GM21360 (cell line): Measurements from ENCODE around the gene SYNDIG1.

Experiments used
- ATAC-seq: cut with Tn5 transposase; IDR thresholded peaks from one replicate; pipeline ENCODE4 v1.9.1; 2021; ENCODE audit warnings: mild to moderate bottlenecking, moderate library complexity; ENCODE audit not compliant: unreplicated experiment

The SYNDIG1 gene

GRCh38 chr20:24559114-24559732, 89.8 kb downstream of the SYNDIG1 start:
- no peak for ATAC-seq

- no peak for ATAC-seq
Observed at GRCh38 chr20:24560571-24561491, 91.4 kb downstream of the SYNDIG1 start.

GRCh38 chr20:24565835-24566351, 96.5 kb downstream of the SYNDIG1 start:
- no peak for ATAC-seq

DNA sequence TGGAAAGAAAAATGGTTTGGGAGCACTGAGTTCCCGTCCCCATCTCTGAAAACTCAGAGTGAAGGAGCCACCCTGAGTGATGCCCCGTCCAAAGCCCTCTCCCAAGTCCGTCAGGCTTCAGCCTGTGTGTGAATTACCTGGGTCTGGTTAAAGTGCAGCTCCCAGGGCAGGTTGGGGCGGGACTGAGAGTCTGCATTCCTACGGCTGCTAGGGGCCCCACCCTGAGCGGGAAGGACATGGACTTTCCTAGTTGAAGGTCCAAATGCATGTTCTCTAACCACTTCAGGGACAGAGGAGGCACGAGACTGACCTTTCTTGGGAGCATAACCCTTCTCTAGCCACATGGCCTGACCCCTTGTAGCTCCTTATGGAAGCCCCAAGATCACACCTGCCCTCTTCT, 97.2 kb downstream of the SYNDIG1 start:
- no peak for ATAC-seq

GRCh38 chr20:24567508-24567907, 98.1 kb downstream of the SYNDIG1 start:
- no peak for ATAC-seq

GRCh38 chr20:24568842-24569241, 99.4 kb downstream of the SYNDIG1 start:
- ATAC-seq, result no peak

GRCh38 chr20:24571159-24571558, 101.7 kb downstream of the SYNDIG1 start:
- no peak for ATAC-seq

- ATAC-seq, result no peak
Observed at GRCh38 chr20:24572140-24572539, 102.7 kb downstream of the SYNDIG1 start.

- no peak for ATAC-seq
Observed at GRCh38 chr20:24572862-24573261, 103.4 kb downstream of the SYNDIG1 start.

DNA sequence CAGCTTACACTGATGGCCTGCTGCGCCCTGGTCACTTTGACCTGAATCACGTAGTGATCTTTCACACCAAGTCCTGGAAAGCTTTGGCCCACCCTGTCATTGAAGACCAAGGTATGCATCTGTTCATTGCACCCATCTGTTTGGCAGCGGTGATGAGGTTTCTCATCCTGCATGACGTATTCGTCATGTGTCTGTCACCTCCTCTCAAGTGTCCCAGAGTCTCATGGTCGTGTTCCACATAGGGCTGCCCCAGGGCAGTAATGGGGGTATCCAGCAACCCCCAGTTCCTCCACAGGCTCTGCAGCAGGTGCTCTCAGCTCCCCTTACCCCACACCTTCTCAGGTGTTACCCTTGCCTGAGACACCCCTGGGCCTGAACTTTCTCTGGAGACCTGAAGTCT, 104.1 kb downstream of the SYNDIG1 start:
- ATAC-seq, result no peak

DNA sequence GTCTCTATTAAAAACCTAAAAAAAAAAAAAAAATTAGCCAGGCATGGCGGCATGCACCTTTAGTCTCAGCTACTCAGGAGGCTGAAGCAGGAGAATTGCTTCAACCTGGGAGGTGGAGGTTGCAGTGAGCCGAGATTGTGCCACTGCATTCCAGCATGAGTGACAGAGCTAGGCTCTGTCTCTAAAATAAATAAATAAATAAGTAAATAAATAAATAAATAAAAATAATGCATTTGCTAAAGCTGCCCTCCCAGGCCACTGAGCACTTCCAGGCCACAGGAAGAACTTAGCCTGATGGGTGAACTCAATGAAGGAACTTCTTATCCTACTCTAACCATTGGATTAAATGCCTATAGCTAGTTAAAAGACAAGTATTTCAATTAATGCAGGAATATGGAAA, 104.9 kb downstream of the SYNDIG1 start:
- no peak for ATAC-seq

DNA sequence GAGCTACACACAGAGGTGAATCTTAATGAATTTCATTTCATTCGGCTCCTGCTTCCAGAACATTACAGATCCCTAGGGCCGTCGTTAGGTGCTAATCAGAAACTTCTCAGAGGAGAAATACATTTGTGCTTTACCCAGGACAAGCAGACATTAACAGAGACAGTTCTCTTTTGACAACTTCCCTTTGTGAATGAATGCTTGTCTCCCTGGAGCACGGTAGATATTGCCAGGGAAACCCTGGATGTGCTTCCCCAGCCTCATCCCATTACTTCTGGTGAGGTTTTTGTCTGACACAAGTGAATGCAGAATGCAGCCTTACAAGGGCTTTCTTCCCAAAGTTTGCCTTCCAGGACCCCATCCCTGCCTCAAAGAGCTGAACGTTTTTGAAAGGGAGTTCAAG, 105.4 kb downstream of the SYNDIG1 start:
- no peak for ATAC-seq

DNA sequence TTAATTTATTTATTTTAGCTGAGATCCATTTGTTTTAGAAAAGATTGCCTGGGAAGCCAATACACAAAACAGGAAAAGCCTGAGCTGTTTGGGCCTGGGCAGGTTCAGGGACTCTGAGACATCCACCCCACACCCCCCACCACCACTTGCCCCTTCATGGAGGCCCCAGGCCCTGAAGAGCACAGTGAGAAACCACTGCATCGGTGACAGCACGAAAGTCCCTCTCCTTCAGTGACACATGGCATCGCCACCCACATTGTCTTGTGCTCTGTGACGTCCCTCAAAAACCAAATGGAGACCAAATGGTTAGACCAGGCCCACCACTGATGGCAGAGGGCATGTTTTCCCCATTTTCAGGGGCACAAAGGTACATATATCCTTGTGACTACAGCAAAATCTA, 106.4 kb downstream of the SYNDIG1 start:
- ATAC-seq, result no peak

GRCh38 chr20:24576447-24576846, 107.0 kb downstream of the SYNDIG1 start:
- no peak for ATAC-seq

DNA sequence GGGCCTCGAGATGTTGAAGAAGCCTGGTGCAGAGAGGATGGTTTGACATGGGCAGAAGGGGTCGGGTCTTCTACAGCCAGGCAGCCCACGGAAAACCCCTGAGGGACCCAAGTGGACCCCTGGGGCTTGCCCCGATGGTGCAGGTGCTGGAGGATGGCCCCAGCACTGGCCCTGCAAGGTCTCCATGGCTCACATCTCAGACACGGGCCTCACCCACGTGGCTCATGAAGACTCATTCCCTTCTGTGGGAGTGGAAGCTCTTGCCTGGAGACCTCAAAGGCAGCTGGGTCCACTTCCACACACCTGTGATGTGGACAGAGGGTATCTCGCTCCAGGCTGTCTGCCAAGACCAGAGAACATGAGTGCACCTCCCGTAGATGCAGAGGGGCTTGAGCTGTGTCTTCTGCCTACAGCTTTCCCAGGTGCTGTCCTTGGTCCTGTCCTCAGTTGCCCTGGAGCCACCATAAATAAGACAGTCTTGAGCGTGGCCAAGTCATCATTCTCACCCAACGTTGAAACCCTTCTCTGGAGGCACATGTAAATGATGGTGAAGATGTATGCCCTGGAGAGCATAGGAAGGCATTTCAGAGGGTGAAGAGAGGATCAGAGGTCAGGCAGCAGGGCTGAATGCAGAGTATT, 108.0 kb downstream of the SYNDIG1 start:
- ATAC-seq, result no peak

- no peak for ATAC-seq
Observed at GRCh38 chr20:24578567-24579415, 109.4 kb downstream of the SYNDIG1 start.

- no peak for ATAC-seq
Observed at GRCh38 chr20:24579475-24579874, 110.0 kb downstream of the SYNDIG1 start.

DNA sequence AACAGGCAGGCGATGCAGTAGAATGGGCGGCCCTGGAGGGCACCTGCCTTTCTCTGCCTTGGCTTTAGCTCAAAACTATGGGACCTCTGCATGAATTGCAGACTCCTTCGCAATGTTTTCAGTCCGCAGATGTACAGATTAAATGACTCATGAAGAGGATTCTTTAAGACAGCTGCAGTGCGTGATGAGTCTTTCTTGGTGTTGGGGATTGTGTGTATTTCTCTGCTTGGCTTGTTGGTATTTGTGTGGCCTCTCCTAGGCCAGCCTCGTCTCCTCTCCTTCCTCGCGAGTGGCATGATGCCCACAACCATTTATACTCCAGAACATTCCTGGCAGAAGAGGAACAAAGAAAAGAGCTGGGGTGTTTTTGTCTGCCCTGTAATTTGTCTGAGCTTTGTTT, 110.6 kb downstream of the SYNDIG1 start:
- no peak for ATAC-seq

DNA sequence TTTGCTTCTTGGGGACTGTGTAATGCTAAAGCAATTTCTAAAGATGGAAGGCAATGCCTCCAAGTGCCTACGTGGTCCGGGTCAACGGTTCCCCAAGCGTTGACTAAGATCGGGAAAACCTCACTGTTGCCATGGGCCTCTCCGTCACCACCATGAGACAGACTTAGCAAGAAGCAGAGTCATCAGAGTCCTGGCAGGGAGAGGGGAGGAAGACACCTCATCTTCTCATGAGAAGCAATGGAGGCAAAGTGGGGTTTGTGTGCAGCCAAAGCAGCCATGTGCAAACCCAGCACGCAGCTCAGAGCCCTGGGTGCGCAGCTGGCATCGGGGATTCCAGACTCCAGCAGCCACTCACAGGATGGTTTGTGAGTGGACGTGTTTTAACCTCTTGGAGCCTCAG, 111.4 kb downstream of the SYNDIG1 start:
- ATAC-seq, result no peak

GRCh38 chr20:24581443-24582170, 112.2 kb downstream of the SYNDIG1 start:
- no peak for ATAC-seq
